Glomerular visceral epithelial cell (primary cell): ENCODE measurements around the gene TSPAN5.
"Not testable (repeated sequence)": the region's sequence is repeated elsewhere in the genome, so short reads cannot be mapped to it uniquely, and the experiment has no call there.

ENCODE experiments used
- DNase-seq: peaks from one replicate; pipeline ENCODE4 v3.0.0-alpha.2; 2016; ENCODE audit errors: extremely low spot score

TSPAN5 gene

GRCh38 chr4:98461121-98461865 is 197.1 kb downstream of the TSPAN5 start:
- DNase-seq = not testable (repeated sequence)

- not testable (repeated sequence) for DNase-seq
Observed at GRCh38 chr4:98457422-98457821, 201.0 kb downstream of the TSPAN5 start.

GRCh38 chr4:98452091-98452490 is 206.3 kb downstream of the TSPAN5 start:
- no peak for DNase-seq

- no peak for DNase-seq
Observed at GRCh38 chr4:98448908-98449307, 209.5 kb downstream of the TSPAN5 start.

DNA sequence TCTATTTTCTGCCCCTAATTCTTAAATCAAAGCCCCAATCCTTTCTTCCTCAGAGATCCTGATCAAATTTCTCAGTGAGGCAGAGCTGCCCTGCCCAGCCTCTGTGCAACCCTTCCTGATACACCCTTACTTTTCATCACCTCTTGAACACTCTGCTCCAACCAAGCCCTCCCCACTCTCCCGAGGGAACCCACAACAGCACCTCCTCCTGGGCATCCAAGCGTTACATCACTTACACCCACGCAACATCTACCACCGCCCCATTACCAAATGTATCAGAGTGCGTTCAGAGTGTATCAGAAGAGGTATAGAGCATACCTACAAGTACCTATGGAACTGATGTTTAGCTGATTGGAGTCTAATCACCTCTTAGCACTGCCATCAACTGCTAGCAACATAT is 210.8 kb downstream of the TSPAN5 start:
- no peak for DNase-seq

GRCh38 chr4:98446499-98447375 is 211.7 kb downstream of the TSPAN5 start:
- DNase-seq = peak; percentile 88

DNA sequence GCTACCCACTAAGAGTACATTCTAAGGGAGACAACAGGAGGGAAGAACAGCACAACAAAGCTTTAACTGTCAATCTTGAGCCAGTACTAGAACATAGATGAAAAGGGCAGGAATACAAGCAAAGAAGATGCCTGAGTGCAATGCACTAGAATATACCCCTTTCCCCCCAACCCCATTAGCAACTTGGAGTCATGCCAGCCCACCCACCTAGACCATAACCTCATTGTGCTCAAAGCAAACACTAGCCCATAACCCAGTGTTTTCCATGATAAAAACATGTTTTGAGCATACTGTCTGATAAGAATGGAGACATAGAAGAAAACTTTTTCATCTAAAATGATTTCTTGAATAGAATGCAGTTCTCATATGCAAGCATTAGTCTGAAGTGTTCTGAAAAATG is 214.0 kb downstream of the TSPAN5 start:
- DNase-seq = no peak

- DNase-seq = no peak
Observed at GRCh38 chr4:98434816-98435215, 223.6 kb downstream of the TSPAN5 start.

GRCh38 chr4:98433691-98434090 is 224.7 kb downstream of the TSPAN5 start:
- no peak for DNase-seq

DNA sequence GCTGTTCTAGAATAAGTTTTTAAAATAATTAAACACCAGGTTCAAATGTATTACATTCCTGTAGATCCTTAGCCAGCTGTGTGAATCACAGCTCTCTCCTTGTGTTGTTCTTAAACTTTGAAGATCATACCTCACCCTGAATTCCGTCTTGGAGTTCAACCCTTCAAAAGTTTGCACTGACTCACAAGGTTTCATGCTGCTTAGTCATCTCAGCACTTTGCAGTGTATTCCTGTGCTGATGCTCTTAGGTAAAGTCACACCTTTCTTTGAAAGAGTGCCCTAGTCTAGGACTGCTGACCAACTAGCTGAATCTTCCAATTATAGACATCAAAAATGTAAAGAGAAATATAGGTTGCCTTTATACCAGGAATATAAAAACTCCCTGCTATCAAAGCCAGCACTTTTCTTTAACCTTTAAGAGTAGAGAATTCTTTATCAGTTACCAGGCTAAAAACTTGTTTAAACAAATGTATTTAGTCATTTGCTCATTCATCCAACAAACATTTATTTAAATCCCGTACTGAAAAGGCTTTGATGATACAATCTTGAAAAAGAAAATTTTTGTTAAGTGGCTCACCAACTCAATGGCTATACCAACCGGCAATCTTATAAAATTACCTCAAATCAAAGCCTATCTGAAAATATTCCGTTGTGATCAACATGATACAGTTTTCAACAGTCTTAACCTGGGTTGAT is 227.6 kb downstream of the TSPAN5 start:
- DNase-seq = peak; percentile 77

DNA sequence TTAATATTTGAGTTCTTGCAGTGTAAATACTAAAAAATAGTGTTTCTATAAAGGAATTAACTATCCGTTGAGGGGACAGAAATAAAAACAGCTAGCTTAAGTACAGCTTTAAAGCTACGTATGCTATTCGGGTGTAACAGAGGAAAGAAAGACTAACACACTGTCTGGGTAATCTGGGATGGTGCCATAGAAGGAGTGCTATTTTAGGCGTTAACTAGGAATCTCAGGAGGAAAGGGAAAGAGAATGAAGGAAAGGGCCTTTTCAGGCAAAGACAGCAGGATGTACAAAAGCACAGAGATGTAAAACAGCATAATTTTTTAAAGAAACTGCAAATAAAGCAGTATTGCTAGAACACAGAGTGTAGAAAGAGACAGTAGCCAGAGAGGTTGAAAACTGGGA is 235.4 kb downstream of the TSPAN5 start:
- no peak for DNase-seq

DNA sequence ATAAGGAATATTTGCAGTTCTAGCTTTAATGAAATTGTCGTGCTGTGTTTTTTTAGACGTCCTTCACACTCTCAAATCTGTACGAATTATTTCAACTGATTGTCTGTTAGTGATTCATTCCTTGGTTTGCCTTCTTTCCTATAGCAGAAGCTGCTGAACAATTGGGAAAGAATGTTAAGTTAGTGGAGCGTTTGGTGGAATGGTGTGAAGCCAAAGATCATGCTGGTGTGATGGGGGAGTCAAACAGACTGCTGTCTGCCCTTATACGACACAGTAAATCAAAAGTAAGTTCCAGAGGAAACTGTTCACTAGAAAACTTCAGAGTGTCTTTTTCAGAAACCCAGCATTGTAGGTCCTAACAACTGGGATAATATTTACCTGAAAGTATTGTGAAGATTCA is 237.3 kb downstream of the TSPAN5 start:
- peak; percentile 76 for DNase-seq
